ENCODE measurements around the gene SCAF4.

DNA sequence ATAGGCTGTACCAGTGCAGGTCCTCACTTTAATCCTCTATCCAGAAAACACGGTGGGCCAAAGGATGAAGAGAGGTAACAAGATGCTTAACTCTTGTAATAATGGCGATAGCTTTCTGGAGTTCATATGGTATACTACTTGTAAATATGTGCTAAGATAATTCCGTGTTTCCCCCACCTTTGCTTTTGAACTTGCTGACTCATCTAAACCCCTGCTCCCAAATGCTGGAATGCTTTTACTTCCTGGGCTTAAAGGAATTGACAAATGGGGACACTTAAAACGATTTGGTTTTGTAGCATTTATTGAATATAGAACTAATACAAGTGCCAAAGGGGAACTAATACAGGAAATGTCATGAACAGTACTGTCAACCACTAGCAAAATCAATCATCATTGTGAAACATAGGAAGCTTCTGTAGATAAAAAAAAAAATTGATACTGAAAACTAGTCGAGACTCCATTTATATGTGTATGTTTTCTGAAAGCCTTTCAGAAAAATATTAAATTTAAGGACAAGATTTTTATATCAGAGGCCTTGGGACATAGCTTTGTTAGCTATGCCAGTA is 65.4 kb downstream of the SCAF4 start:
- TF ChIP-seq, protein P1, sequence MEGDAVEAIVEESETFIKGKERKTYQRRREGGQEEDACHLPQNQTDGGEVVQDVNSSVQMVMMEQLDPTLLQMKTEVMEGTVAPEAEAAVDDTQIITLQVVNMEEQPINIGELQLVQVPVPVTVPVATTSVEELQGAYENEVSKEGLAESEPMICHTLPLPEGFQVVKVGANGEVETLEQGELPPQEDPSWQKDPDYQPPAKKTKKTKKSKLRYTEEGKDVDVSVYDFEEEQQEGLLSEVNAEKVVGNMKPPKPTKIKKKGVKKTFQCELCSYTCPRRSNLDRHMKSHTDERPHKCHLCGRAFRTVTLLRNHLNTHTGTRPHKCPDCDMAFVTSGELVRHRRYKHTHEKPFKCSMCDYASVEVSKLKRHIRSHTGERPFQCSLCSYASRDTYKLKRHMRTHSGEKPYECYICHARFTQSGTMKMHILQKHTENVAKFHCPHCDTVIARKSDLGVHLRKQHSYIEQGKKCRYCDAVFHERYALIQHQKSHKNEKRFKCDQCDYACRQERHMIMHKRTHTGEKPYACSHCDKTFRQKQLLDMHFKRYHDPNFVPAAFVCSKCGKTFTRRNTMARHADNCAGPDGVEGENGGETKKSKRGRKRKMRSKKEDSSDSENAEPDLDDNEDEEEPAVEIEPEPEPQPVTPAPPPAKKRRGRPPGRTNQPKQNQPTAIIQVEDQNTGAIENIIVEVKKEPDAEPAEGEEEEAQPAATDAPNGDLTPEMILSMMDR (conservative IDR thresholded peaks at IDR 0.05; ENCODE audit: low read length) = no peak
- TF ChIP-seq EZH2phosphoT487 (IDR thresholded peaks at IDR 0.05; ENCODE audit: borderline replicate concordance, low read depth, low read length) = no peak
